A549 (cell line): ENCODE results near the gene NACC2. TPM values are rescaled to one million over a fixed set of nuclear protein-coding genes. Genes with fewer than 3 reads are reported as not detected.

ENCODE experiments used
- ATAC-seq, 2 experiments: fragments of 200-7000 bp in 1 of 2; fragments of >200 bp in 1 of 2; cut with Nextera tagmentation in 1 of 2; cut with Tn5 transposase in 1 of 2; 3 replicates each; pipeline versions ENCODE4 v1.8.0 to v1.9.1; 2018 to 2020; ENCODE audit warnings: mild to moderate bottlenecking in 1 of 2, moderate library complexity in 1 of 2
- CTCF ChIA-PET: fragments of 300-600 bp; sonication (Branson Sonifier 250); formaldehyde crosslinking; extraction: SDS; loops from one replicate; lab custom pipeline; 2021; ENCODE audit warnings: antibody characterized with exemption, inconsistent platforms; lab: Yijun Ruan, JAX
- POLR2A ChIA-PET: fragments of 350-600 bp; formaldehyde crosslinking; extraction: SDS; loops from one replicate; lab custom pipeline; 2021; ENCODE audit warnings: antibody characterized with exemption, inconsistent platforms; lab: Yijun Ruan, JAX
- DNase-seq, 2 experiments: peaks; one replicate each; pipeline versions ENCODE4 v3.0.0 to v3.0.0-alpha.2; 2011 to 2016; ENCODE audit warnings: low read depth in 1 of 2, low spot score in 1 of 2
- FAIRE-seq: peaks from 2 replicates; lab custom pipeline; 2011; peaks lifted over from hg19 to GRCh38; lab: Jason Lieb, UNC
- H3K27ac ChIP-seq, 2 experiments: fragments of >200 bp; sonication (Bioruptor Twin); formaldehyde crosslinking; 3 replicates each; pipeline ENCODE4 v1.5.1; 2016 to 2017
- H3K4me1 ChIP-seq: fragments of >200 bp; sonication (Bioruptor Twin); formaldehyde crosslinking; 3 replicates; pipeline ENCODE4 v1.6.1; 2016
- H3K4me2 ChIP-seq: fragments of >200 bp; sonication (Bioruptor Twin); formaldehyde crosslinking; 3 replicates; pipeline ENCODE4 v1.6.1; 2016
- H3K4me3 ChIP-seq: fragments of >200 bp; sonication (Bioruptor Twin); formaldehyde crosslinking; 3 replicates; pipeline ENCODE4 v1.5.1; 2016
- H3K9me3 ChIP-seq: fragments of >200 bp; sonication (Bioruptor Twin); formaldehyde crosslinking; 3 replicates; pipeline ENCODE4 v1.6.1; 2016
- CBX2 ChIP-seq: fragments of 200-600 bp; sonication (generic); IDR thresholded peaks from 2 replicates; pipeline ENCODE4 v1.6.1; 2016; ENCODE audit warnings: low read depth, mild to moderate bottlenecking, borderline replicate concordance
- CHD2 ChIP-seq: fragments of 150-350 bp; IDR thresholded peaks from 2 replicates; pipeline ENCODE4 v1.6.1; 2014; ENCODE audit warnings: low read length; ENCODE audit not compliant: partially characterized antibody
- CHD4 ChIP-seq: fragments of 200-600 bp; sonication (generic); IDR thresholded peaks from 2 replicates; pipeline ENCODE4 v1.6.1; 2016; ENCODE audit warnings: antibody characterized with exemption, mild to moderate bottlenecking, borderline replicate concordance
- EHF ChIP-seq: fragments of 250-450 bp; sonication (Bioruptor Pico); IDR thresholded peaks from 2 replicates; pipeline ENCODE4 v1.5.0; 2020; ENCODE audit warnings: mild to moderate bottlenecking
- FOSB ChIP-seq: fragments of 250-450 bp; sonication (Bioruptor Pico); IDR thresholded peaks from 2 replicates; pipeline ENCODE4 v1.5.0; 2020; ENCODE audit warnings: mild to moderate bottlenecking, moderate library complexity
- GATA3 ChIP-seq: IDR thresholded peaks from 2 replicates; pipeline ENCODE4 v1.6.1; 2012; ENCODE audit warnings: borderline replicate concordance
- HDAC2 ChIP-seq: fragments of 200-600 bp; sonication (generic); IDR thresholded peaks from 2 replicates; pipeline ENCODE4 v1.6.1; 2016
- HEYL ChIP-seq: fragments of 250-450 bp; sonication (Bioruptor Pico); IDR thresholded peaks from 2 replicates; pipeline ENCODE4 v1.8.0; 2021; ENCODE audit warnings: mild to moderate bottlenecking, moderate library complexity
- HMGXB4 ChIP-seq: fragments of 250-450 bp; sonication (Bioruptor Pico); IDR thresholded peaks from 2 replicates; pipeline ENCODE4 v1.5.0; 2021; ENCODE audit warnings: mild to moderate bottlenecking, moderate library complexity, borderline replicate concordance
- HOXB13 ChIP-seq: fragments of 250-450 bp; sonication (Bioruptor Pico); IDR thresholded peaks from 2 replicates; pipeline ENCODE4 v1.5.0; 2020; ENCODE audit warnings: low read depth, mild to moderate bottlenecking, moderate library complexity
- KDM5A ChIP-seq: fragments of 200-600 bp; sonication (generic); IDR thresholded peaks from 2 replicates; pipeline ENCODE4 v1.6.1; 2016; ENCODE audit warnings: antibody characterized with exemption, mild to moderate bottlenecking
- MAZ ChIP-seq: fragments of 150-350 bp; IDR thresholded peaks from 2 replicates; pipeline ENCODE4 v1.6.1; 2014; ENCODE audit warnings: antibody characterized with exemption, low read depth, low read length, borderline replicate concordance
- PHF8 ChIP-seq: fragments of 200-600 bp; sonication (generic); IDR thresholded peaks from 2 replicates; pipeline ENCODE4 v1.6.1; 2016; ENCODE audit warnings: low read depth, mild to moderate bottlenecking, antibody characterized with exemption, moderate library complexity, borderline replicate concordance
- POLR2AphosphoS2 ChIP-seq: conservative IDR thresholded peaks from 2 replicates; pipeline ENCODE4 v1.6.1; 2012; ENCODE audit warnings: low read length, improper control_type of control experiment, inconsistent platforms
- RCOR1 ChIP-seq: fragments of 150-350 bp; IDR thresholded peaks from 2 replicates; pipeline ENCODE4 v1.6.1; 2014; ENCODE audit warnings: antibody characterized with exemption, low read length, low read depth
- SMC3 ChIP-seq: fragments of >200 bp; sonication (Bioruptor Twin); formaldehyde crosslinking; IDR thresholded peaks from 3 replicates; pipeline ENCODE4 v1.6.1; 2018; ENCODE audit warnings: inconsistent platforms
- TFCP2L1 ChIP-seq: fragments of 250-450 bp; sonication (Bioruptor Pico); IDR thresholded peaks from 2 replicates; pipeline ENCODE4 v1.5.0; 2021; ENCODE audit warnings: mild to moderate bottlenecking
- TP53 ChIP-seq: fragments of 250-450 bp; sonication (Bioruptor Pico); IDR thresholded peaks from 2 replicates; pipeline ENCODE4 v1.5.0; 2021; ENCODE audit warnings: mild to moderate bottlenecking, moderate library complexity
- ZFP36 ChIP-seq: fragments of 450-650 bp; IDR thresholded peaks from 2 replicates; pipeline ENCODE4 v1.6.1; 2014; ENCODE audit warnings: borderline replicate concordance; ENCODE audit not compliant: partially characterized antibody
- ZNF302 ChIP-seq: fragments of 250-450 bp; sonication (Bioruptor Pico); IDR thresholded peaks from 2 replicates; pipeline ENCODE4 v1.9.0; 2021; ENCODE audit warnings: inconsistent platforms, mild to moderate bottlenecking, moderate library complexity
- WGBS: methylation state at CpG from one replicate; pipeline ENCODE4 v1.1.6; 2017; ENCODE audit errors: missing lambda C conversion rate; 5-methylcytosine and 5-hydroxymethylcytosine counted together
- polyA plus RNA-seq, 4 experiments: library from polyadenylated mRNA; depleted of rRNA in 3 of 4; stranded (reverse); fragments of >200 nt; fragmentation: RNase III in 1 of 4; extraction: RNeasy Plus Mini Kit Qiagen cat#74134 plus additional on column Dnase treatment in 1 of 4; gene quantifications; 2 replicates in 3 of 4; 3 replicates in 1 of 4; pipeline ENCODE4 v1.2.3, GENCODE V29; 2011 to 2017
- TF ChIP-seq, protein P1 (sequence below): fragments of >200 bp; sonication (Bioruptor Twin); formaldehyde crosslinking; IDR thresholded peaks from 3 replicates; pipeline ENCODE4 v1.5.1; 2016
- TF ChIP-seq, protein P2 (sequence below): IDR thresholded peaks from 2 replicates; pipeline ENCODE4 v1.6.1; 2012
- TF ChIP-seq, protein P3 (sequence below): IDR thresholded peaks from 2 replicates; pipeline ENCODE4 v1.6.1; 2012
- TF ChIP-seq, protein P4 (sequence below): fragments of >200 bp; sonication (Bioruptor Twin); formaldehyde crosslinking; IDR thresholded peaks from 2 replicates; pipeline ENCODE4 v1.6.1; 2016

The NACC2 gene
- polyA plus RNA-seq, 2 of the 4 experiments (the other 2 are of a cell fraction): 16.1 to 28.4 TPM

DNA sequence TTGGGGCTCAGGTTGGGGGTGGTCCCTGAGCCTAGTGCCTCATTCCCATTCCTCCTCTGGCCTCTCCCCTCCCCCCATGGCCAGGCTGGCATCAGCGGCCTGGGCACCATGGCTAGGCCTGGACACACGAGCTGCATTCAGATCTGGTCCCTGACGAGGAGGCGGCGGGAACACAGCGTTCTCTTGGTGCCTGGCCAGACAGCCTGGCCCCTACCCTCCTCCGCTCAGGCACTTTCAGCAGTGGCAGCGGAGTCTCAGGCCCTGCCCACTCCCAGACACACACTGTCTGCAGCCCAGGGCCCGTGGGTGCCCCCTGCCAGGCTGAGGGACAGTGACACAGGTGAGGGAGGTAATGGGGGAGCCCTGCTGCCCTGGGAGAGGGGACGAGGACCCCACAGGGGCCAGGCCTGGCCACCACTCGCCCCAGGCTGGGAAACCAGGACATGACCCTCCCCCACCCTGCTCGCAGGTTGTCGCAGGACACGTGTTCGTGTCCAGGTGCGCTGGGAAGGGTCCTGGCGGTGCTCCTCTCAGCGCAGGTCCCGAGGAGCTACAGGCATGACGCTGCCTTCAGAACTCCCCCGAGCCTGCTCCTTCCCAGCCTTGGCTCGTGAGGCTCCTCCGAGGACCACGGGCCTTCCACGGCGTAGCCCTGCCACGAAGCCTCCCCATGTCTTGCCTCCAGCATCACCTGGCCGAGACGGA lies 114.0 kb downstream of the NACC2 start:
- TF ChIP-seq ZNF302 (CRISPR knock-in tag): no peak
- no peak for TF ChIP-seq EHF (CRISPR knock-in tag)
- TF ChIP-seq, protein P1, sequence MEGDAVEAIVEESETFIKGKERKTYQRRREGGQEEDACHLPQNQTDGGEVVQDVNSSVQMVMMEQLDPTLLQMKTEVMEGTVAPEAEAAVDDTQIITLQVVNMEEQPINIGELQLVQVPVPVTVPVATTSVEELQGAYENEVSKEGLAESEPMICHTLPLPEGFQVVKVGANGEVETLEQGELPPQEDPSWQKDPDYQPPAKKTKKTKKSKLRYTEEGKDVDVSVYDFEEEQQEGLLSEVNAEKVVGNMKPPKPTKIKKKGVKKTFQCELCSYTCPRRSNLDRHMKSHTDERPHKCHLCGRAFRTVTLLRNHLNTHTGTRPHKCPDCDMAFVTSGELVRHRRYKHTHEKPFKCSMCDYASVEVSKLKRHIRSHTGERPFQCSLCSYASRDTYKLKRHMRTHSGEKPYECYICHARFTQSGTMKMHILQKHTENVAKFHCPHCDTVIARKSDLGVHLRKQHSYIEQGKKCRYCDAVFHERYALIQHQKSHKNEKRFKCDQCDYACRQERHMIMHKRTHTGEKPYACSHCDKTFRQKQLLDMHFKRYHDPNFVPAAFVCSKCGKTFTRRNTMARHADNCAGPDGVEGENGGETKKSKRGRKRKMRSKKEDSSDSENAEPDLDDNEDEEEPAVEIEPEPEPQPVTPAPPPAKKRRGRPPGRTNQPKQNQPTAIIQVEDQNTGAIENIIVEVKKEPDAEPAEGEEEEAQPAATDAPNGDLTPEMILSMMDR: no peak
- TF ChIP-seq, protein P2, sequence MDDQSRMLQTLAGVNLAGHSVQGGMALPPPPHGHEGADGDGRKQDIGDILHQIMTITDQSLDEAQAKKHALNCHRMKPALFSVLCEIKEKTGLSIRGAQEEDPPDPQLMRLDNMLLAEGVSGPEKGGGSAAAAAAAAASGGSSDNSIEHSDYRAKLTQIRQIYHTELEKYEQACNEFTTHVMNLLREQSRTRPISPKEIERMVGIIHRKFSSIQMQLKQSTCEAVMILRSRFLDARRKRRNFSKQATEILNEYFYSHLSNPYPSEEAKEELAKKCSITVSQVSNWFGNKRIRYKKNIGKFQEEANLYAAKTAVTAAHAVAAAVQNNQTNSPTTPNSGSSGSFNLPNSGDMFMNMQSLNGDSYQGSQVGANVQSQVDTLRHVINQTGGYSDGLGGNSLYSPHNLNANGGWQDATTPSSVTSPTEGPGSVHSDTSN: no peak
- no peak for TF ChIP-seq TFCP2L1 (CRISPR knock-in tag)
- no peak for TF ChIP-seq GATA3
- no peak for TF ChIP-seq HEYL (CRISPR knock-in tag)
- no peak for TF ChIP-seq TP53
- no peak for TF ChIP-seq CHD4
- TF ChIP-seq ZFP36: no peak
- TF ChIP-seq, protein P3, sequence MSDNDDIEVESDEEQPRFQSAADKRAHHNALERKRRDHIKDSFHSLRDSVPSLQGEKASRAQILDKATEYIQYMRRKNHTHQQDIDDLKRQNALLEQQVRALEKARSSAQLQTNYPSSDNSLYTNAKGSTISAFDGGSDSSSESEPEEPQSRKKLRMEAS: no peak
- TF ChIP-seq HDAC2: no peak
- no peak for TF ChIP-seq KDM5A
- TF ChIP-seq HOXB13 (CRISPR knock-in tag): no peak
- no peak for TF ChIP-seq MAZ
- TF ChIP-seq PHF8: no peak
- TF ChIP-seq RCOR1: no peak
- no peak for TF ChIP-seq FOSB (CRISPR knock-in tag)
- TF ChIP-seq CBX2: no peak
- Histone ChIP-seq H3K4me2 (no peak overlapping the region), H3K4me3 (no peak overlapping the region), H3K27ac (no peak overlapping the region; a peak in 1 of 6 replicates), H3K9me3 (no peaks in the 10 kb centered on the region), H3K4me1 (0 out of 3 replicates have a peak, but pooled peaks cover 3% of the 10 kb centered on the region)
- FAIRE-seq (no peak), ATAC-seq (no peak), DNase-seq (no peak)
- WGBS: 78% methylated on average over 29 of the region's 29 CpGs
- POLR2A ChIA-PET: no interaction called here
- CTCF ChIA-PET: interaction anchor here (0.7 to 3.3 kb wide), 3 partner anchors 11 to 142 kb away, joined by 3 to 20 read pairs (median 3); no protein-coding TSS in a partner anchor

- H3K4me3 ChIP-seq: no peak overlapping the region
- no peak for FAIRE-seq
- ATAC-seq: peak in 1 of 2 experiments; percentile 36; a peak in 4 of 6 replicates
- TF ChIP-seq MAZ: no peak
- TF ChIP-seq CHD4: no peak
- TF ChIP-seq, protein P3: no peak
- TF ChIP-seq SMC3: no peak
- no peak for TF ChIP-seq HMGXB4
- no peak for TF ChIP-seq POLR2AphosphoS2
- TF ChIP-seq, protein P4, sequence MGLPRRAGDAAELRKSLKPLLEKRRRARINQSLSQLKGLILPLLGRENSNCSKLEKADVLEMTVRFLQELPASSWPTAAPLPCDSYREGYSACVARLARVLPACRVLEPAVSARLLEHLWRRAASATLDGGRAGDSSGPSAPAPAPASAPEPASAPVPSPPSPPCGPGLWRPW: no peak
- no peak for TF ChIP-seq TFCP2L1 (CRISPR knock-in tag)
- TF ChIP-seq CHD2: no peak
- TF ChIP-seq RCOR1: no peak
- no peak overlapping the region for H3K4me2 ChIP-seq
- DNase-seq: no peak
- H3K27ac ChIP-seq: no peak overlapping the region
- 70% methylated on average over 15 of the region's 19 CpGs for WGBS
- 0 out of 3 replicates have a peak, but pooled peaks cover 3% of the 10 kb centered on the region for H3K4me1 ChIP-seq
- ChIA-PET CTCF (interaction anchor here (0.7 to 3.3 kb wide), 3 partner anchors 12 to 143 kb away, joined by 3 to 20 read pairs (median 3); no protein-coding TSS in a partner anchor), POLR2A (no interaction called here)
- H3K9me3 ChIP-seq: no peaks in the 10 kb centered on the region
These were observed 115.4 kb downstream of the NACC2 start for GRCh38 chr9:135979547-135980166.
